HL-60 (cell line): ENCODE results near the gene ACP6.

Source experiments
- GABPA ChIP-seq: IDR thresholded peaks from 2 replicates; pipeline ENCODE4 v1.6.1; 2012; ENCODE audit warnings: low read depth
- POLR2AphosphoS5 ChIP-seq: IDR thresholded peaks from 2 replicates; pipeline ENCODE4 v1.6.1; 2012; ENCODE audit warnings: low read depth
- REST ChIP-seq: IDR thresholded peaks from 2 replicates; pipeline ENCODE4 v1.6.1; 2012; ENCODE audit warnings: low read depth; ENCODE audit not compliant: insufficient replicate concordance
- TF ChIP-seq, protein P1 (sequence below): IDR thresholded peaks from one replicate; pipeline ENCODE4 v1.5.1; 2011; ENCODE audit warnings: low read length, control low read depth, inconsistent platforms; ENCODE audit not compliant: insufficient read depth

DNA sequence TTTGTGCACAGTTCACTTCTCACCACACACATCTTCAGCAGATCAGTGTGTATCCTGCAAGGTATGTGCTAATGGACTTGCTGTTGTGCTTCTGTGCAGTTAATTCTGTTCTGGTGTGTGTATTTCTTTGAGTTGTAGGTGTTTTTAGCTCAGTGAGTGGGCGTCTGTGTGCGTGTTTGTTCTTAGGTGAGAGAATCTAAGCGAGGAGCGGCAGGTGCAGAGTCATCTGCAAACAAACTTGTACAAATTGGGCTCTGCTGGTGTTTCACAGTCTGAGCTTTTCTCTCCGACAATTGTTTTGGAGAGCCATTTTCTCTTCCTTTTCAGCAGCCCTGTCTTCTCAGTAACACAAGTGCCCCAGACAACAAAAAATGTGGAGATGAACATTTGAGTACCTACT lies 43.6 kb downstream of the ACP6 start:
- no peak for TF ChIP-seq REST
- TF ChIP-seq, protein P1, sequence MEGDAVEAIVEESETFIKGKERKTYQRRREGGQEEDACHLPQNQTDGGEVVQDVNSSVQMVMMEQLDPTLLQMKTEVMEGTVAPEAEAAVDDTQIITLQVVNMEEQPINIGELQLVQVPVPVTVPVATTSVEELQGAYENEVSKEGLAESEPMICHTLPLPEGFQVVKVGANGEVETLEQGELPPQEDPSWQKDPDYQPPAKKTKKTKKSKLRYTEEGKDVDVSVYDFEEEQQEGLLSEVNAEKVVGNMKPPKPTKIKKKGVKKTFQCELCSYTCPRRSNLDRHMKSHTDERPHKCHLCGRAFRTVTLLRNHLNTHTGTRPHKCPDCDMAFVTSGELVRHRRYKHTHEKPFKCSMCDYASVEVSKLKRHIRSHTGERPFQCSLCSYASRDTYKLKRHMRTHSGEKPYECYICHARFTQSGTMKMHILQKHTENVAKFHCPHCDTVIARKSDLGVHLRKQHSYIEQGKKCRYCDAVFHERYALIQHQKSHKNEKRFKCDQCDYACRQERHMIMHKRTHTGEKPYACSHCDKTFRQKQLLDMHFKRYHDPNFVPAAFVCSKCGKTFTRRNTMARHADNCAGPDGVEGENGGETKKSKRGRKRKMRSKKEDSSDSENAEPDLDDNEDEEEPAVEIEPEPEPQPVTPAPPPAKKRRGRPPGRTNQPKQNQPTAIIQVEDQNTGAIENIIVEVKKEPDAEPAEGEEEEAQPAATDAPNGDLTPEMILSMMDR, result no peak
- no peak for TF ChIP-seq POLR2AphosphoS5
- TF ChIP-seq GABPA, result no peak
